Mucosa of stomach (tissue), 1 donor: ENCODE results near the gene EPHB3.
A peak's percentile ranks its signal among the peaks of the same experiment; 100 is the strongest.

Experiments
- H3K27me3 ChIP-seq: one replicate; pipeline ENCODE4 v1.7.0; 2013; ENCODE audit warnings: mild to moderate bottlenecking, low read length; ENCODE audit not compliant: control insufficient read depth, insufficient read depth
- H3K36me3 ChIP-seq: one replicate; pipeline ENCODE4 v1.7.0; 2013; ENCODE audit warnings: low read length; ENCODE audit not compliant: control insufficient read depth, insufficient read depth
- H3K4me1 ChIP-seq: one replicate; pipeline ENCODE4 v1.7.0; 2013; ENCODE audit warnings: mild to moderate bottlenecking, low read length; ENCODE audit not compliant: control insufficient read depth, insufficient read depth
- H3K4me3 ChIP-seq: one replicate; pipeline ENCODE4 v1.7.0; 2013; ENCODE audit warnings: low read length
- H3K9ac ChIP-seq: one replicate; pipeline ENCODE4 v1.7.0; 2013; ENCODE audit warnings: mild to moderate bottlenecking, low read length, moderate library complexity
- H3K9me3 ChIP-seq: one replicate; pipeline ENCODE4 v1.7.0; 2013; ENCODE audit warnings: mild to moderate bottlenecking, low read length, moderate library complexity; ENCODE audit not compliant: control insufficient read depth
- donor health status: Pancreatic carcinoma.

Gene EPHB3

DNA sequence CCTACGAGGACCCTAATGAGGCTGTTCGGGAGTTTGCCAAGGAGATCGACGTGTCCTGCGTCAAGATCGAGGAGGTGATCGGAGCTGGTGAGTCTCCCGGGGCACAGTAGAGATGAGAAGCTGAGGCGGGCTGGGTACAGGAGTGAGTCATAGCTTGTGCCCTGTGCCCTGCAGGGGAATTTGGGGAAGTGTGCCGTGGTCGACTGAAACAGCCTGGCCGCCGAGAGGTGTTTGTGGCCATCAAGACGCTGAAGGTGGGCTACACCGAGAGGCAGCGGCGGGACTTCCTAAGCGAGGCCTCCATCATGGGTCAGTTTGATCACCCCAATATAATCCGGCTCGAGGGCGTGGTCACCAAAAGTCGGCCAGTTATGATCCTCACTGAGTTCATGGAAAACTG is 17.9 kb downstream of the EPHB3 start:
- H3K36me3 ChIP-seq, result peaks cover 36% of the 10 kb centered on the region
- peaks cover 16% of the 10 kb centered on the region for H3K4me1 ChIP-seq
- no peaks in the 10 kb centered on the region for H3K27me3 ChIP-seq

DNA sequence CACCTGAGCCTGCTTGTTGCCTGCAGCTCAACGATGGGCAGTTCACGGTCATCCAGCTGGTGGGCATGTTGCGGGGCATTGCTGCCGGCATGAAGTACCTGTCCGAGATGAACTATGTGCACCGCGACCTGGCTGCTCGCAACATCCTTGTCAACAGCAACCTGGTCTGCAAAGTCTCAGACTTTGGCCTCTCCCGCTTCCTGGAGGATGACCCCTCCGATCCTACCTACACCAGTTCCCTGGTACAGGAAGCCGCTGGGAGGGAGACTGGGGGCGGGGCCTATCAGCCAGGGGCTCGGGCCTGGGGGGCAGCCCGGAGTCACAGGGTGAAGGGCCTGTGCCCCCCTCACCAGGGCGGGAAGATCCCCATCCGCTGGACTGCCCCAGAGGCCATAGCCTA is 18.8 kb downstream of the EPHB3 start:
- Histone ChIP-seq H3K4me1 (peaks cover 12% of the 10 kb centered on the region), H3K9ac (no peak overlapping the region), H3K4me3 (no peak overlapping the region), H3K27me3 (no peaks in the 10 kb centered on the region), H3K9me3 (no peaks in the 10 kb centered on the region), H3K36me3 (peaks cover 31% of the 10 kb centered on the region)

More for the DNA sequence above, 17.9 kb downstream of the EPHB3 start:
- no peaks in the 10 kb centered on the region for H3K9me3 ChIP-seq
- H3K9ac ChIP-seq, result no peak overlapping the region
- H3K4me3 ChIP-seq, result no peak overlapping the region

DNA sequence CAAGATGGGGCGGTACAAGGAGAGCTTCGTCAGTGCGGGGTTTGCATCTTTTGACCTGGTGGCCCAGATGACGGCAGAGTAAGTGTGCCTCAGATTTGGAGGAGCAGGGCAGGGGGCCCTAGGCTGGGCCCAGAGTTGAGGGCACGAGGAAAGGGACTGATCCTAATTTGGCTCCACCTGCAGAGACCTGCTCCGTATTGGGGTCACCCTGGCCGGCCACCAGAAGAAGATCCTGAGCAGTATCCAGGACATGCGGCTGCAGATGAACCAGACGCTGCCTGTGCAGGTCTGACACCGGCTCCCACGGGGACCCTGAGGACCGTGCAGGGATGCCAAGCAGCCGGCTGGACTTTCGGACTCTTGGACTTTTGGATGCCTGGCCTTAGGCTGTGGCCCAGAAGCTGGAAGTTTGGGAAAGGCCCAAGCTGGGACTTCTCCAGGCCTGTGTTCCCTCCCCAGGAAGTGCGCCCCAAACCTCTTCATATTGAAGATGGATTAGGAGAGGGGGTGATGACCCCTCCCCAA is 19.8 kb downstream of the EPHB3 start:
- H3K9ac ChIP-seq, result no peak overlapping the region
- H3K27me3 ChIP-seq, result no peaks in the 10 kb centered on the region
- no peaks in the 10 kb centered on the region for H3K9me3 ChIP-seq
- no peak overlapping the region for H3K4me3 ChIP-seq
- peaks cover 31% of the 10 kb centered on the region for H3K36me3 ChIP-seq
- peaks cover 12% of the 10 kb centered on the region for H3K4me1 ChIP-seq

DNA sequence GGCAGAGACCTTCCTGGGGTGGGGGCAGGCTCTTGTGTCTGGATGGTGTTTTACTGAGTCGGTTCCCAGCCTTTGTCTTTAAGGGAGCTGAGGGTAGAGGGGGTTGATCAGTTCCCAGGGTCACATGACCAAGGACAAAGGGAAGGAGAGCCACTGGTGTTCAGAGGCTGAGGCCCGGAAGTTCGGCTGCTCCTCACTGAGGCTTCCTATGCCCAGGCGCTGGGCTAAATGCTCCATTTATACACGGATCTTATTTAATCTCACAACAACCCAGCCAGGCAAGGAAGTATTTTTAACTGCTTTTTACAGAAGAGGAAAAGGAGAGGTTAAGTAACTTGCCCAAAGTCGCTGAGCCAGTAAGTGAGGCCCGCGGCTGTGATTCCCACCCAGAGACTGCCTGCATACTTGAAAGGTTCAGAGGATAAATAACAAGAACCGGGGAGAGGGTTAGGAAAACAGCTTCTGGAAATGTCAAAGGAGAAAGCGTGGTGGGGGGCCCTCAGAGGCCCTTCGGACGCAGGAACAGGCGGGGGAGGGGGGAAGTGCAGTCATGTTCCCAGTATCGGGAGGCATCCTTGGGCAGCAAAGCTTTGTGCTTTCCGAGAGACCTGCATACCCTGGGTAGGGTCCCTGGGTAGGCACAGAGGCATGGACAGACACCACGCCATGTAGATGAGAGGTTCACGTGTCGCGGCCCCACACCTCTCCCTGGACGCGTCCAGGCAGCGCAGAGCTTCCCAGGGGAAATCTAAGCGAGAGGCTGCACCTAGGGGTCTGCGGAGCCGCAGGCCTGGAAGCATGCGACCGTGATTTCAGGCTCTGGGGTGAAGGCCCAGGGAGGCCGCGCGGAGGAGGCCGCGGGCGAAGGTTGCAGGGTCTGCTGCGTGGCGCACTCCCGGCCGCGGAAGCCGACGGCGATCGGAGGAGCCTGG is 21.3 kb downstream of the EPHB3 start:
- Histone ChIP-seq H3K9ac (peak overlapping the region; percentile 28), H3K27me3 (no peaks in the 10 kb centered on the region), H3K4me3 (peak overlapping the region; percentile 19), H3K36me3 (peaks cover 26% of the 10 kb centered on the region), H3K4me1 (peaks cover 12% of the 10 kb centered on the region), H3K9me3 (no peaks in the 10 kb centered on the region)

DNA sequence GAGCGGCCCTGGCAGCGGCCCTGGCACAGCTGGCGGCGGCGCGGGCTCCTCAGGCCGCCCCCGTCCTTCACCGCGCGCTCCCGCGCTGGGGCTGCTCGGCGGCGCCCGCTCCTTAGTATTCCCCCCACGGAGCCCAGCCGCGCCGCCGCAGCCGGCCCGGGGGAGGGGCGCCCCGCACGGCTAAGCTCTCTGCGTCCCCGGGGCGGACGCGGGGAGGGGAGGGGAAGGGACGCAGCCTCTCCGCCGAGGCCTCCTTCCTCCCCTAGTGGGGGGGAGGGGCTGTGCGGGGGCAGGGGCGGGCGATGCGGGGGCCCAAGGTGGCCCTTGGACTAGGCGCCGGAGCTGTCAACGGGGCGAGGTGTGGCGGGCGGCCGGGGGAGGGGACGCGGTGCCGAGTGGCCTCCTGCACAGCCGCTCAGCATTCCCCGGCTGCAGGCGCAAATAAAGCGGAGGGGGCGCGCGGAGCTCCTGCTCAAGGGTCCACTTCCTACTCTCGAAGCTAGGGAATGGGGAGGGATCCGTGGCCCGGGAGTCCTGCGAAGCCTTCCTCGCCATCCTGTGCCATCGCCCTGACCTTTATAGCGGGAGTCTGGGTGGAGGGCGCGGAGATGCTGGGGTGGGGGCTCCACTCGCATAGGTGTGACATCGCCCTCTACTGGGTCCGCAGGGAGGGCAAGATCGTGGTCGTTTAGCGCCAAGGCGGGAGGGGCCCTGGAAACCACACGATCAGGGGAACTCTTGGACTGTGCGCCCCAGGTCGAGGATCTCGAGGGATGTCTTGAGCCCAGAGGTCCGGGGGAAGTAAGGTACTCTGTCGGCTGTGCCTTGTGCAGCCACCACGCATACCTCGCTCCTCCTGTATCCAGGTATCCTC is 22.2 kb downstream of the EPHB3 start:
- Histone ChIP-seq H3K36me3 (peaks cover 17% of the 10 kb centered on the region), H3K4me3 (peak overlapping the region; percentile 19), H3K9me3 (no peaks in the 10 kb centered on the region), H3K27me3 (no peaks in the 10 kb centered on the region), H3K4me1 (peaks cover 12% of the 10 kb centered on the region), H3K9ac (no peak overlapping the region)

DNA sequence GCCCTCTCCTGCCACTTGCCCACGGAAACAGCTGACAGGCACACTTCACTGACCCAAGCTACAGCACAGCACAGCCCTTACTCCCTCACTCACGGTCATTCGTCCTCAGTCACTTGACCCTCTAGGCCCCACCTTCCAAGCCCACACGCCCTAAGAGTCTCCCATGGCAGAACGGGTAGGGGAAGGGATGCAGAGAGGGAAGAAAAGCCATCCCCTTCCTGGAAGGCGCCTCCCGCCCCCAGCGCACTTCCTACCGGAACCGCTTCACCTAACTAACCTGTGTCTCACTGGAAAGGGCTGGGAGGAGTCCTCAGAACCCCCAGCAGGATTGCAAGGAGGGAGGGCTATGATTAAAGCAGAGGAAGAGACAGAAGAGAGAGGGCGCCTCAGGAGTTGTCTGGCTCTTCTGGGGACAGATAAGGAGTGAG is 22.9 kb downstream of the EPHB3 start:
- no peak overlapping the region for H3K4me3 ChIP-seq
- no peaks in the 10 kb centered on the region for H3K9me3 ChIP-seq
- no peak overlapping the region for H3K9ac ChIP-seq
- H3K36me3 ChIP-seq, result peaks cover 17% of the 10 kb centered on the region
- peaks cover 12% of the 10 kb centered on the region for H3K4me1 ChIP-seq
- no peaks in the 10 kb centered on the region for H3K27me3 ChIP-seq

DNA sequence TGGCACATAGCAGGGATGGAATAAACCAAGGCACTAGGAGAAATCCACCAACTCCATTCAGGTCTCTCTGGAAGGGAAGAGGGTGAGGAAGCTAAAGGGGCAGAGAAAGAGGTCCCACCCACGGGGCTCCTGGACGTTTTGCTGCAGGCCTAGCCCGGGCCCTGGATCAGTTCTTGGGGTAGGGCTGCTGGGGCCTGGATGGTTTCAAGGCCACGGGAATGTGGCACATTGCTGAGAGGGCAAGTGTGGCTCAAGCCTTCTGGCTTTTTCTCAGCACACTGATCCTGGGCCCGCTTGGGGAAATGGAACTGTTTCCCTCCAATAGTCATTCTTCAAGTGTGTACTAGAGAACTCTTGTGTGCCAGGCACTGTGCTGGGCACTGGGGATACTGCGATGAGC is 24.0 kb downstream of the EPHB3 start:
- Histone ChIP-seq H3K9me3 (no peaks in the 10 kb centered on the region), H3K36me3 (peaks cover 9% of the 10 kb centered on the region), H3K9ac (no peak overlapping the region), H3K4me1 (peaks cover 12% of the 10 kb centered on the region), H3K27me3 (no peaks in the 10 kb centered on the region), H3K4me3 (no peak overlapping the region)

DNA sequence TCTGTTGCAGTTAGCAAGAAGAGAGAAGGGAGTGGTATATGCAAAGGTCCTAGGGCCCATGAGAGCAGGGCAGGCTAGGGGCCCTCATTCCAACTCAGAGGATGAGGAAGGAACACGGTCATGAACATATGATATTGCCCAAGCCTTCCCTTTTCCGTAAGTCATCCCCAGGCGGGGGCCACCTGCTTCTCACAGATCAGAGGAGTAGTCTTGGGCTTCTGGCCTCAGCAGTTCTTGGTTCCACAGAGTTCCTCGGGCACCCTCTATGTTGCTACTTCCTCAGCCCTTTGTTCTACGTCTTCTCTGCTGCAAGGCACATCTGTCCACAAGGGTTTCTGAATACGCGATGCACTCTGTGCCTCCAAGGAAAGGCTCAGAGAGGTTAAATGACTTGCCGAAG is 25.3 kb downstream of the EPHB3 start:
- H3K27me3 ChIP-seq, result no peaks in the 10 kb centered on the region
- peaks cover 9% of the 10 kb centered on the region for H3K36me3 ChIP-seq
- H3K9ac ChIP-seq, result no peak overlapping the region
- H3K9me3 ChIP-seq, result no peaks in the 10 kb centered on the region
- peaks cover 12% of the 10 kb centered on the region for H3K4me1 ChIP-seq
- H3K4me3 ChIP-seq, result no peak overlapping the region

DNA sequence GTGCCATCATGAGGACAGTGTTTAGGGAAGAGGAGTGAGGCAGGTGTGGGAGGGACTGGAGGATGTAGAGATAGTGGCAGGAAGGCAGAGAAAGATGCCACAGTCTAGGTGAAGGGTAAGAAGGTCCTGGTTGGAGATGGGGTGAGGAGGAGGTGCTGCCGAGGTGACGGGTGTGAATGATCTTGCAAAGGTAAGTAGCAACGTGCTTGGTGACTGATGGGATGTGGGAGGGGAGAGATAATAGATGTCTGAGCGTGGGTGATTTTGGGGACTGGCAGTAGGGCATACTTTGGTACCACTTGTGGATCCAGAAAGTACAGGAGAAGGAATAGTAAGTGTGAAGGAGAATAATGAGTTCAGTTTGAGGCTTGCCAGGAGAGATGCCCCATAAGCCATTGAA is 27.2 kb downstream of the EPHB3 start:
- Histone ChIP-seq H3K9me3 (no peaks in the 10 kb centered on the region), H3K27me3 (no peaks in the 10 kb centered on the region), H3K4me3 (no peak overlapping the region), H3K4me1 (no peaks in the 10 kb centered on the region), H3K36me3 (no peaks in the 10 kb centered on the region), H3K9ac (no peak overlapping the region)

DNA sequence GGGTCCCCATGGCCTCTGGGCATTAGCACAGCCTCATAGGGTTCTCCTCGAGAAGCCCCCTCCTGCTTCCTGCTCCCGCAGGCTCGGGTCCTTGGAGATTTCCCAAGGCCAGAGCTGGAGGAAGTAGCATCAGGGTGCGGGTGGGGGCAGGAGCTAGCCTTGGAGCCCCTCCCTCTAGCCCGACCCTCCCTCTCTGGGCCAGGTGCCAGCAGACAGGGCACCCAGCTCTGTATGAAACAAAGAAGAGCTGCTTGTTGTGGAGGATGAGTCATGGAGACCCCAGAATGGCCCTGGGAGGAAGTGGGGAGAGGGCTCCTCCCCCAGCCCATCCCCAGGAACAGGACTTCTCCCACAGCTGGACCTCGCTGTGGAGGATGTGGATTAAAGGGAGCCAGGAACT is 29.2 kb downstream of the EPHB3 start:
- Histone ChIP-seq H3K27me3 (peaks cover 4% of the 10 kb centered on the region), H3K4me3 (no peak overlapping the region), H3K9me3 (no peaks in the 10 kb centered on the region)

DNA sequence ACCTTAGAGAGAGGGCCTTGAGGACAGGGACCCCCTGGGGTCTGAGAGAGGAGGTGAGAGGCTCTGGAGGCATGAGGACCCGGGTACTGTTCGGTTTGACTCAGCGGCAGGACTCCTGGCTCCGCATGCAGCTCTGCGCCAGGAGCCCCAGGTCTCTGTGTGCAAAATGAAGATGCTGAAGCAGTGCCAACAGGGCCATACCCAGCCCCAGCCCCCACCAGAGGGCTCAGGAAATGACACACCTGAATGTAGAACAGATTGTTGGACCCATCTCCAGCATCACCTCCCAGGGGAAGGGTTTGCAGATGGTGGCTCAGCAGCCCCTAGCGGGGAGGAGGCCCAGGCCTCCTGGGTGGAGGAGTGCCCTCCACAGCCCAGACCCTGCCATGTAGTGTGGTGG is 30.2 kb downstream of the EPHB3 start:
- Histone ChIP-seq H3K4me3 (no peak overlapping the region), H3K4me1 (no peaks in the 10 kb centered on the region), H3K9me3 (no peaks in the 10 kb centered on the region), H3K36me3 (no peaks in the 10 kb centered on the region), H3K9ac (no peak overlapping the region), H3K27me3 (peaks cover 4% of the 10 kb centered on the region)

More for the DNA sequence above, 29.2 kb downstream of the EPHB3 start:
- no peaks in the 10 kb centered on the region for H3K4me1 ChIP-seq
- no peaks in the 10 kb centered on the region for H3K36me3 ChIP-seq
- no peak overlapping the region for H3K9ac ChIP-seq
